ENCODE results near the gene TRIM59.

DNA sequence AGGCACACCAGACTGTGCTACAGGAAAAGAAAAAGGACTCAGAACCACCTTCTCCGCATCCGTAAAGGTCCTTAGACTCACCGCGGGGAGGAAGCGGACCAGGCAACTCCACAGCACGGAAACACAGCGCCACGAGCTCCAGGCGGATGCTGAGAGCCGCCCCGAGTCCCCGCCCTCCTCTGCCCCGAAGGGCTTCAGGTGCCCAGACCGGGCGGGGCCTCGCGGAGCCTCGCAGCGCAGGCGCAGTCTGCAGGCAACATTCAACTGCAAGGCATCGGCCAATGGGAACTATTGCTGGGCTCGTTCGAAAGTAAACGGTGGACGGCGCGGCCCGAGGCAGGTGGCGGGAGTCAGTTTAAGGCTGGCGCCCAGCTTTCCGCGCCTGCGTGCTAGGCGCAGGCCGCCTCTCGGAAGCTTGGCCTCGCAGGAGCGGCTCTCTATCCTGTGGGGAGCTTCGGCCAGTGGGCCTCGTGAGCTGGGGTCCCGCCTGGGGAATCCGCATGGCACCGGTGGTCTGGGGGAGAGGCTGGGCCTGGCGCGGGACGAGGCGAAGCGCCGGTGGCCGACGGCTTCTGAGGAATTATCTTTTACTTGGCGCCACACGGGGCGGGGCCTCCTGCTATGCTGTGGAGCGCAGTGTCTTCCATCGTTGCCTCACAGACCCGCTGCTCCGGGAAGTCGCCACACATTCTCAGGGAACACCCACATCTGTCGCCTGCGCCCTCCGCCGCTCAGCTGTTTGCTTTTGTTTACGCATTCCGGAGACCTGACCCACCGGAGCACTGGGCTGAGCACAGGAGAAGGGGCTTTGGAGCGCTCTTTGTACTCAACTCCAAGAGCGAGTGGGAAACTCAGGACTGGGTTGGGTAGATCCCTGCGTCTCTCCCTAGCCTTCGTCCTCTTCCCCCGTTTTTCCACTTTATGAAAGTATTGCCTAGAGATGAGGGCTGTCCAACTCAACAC lies at the start of gene TRIM59:
- TF ChIP-seq, protein P1, sequence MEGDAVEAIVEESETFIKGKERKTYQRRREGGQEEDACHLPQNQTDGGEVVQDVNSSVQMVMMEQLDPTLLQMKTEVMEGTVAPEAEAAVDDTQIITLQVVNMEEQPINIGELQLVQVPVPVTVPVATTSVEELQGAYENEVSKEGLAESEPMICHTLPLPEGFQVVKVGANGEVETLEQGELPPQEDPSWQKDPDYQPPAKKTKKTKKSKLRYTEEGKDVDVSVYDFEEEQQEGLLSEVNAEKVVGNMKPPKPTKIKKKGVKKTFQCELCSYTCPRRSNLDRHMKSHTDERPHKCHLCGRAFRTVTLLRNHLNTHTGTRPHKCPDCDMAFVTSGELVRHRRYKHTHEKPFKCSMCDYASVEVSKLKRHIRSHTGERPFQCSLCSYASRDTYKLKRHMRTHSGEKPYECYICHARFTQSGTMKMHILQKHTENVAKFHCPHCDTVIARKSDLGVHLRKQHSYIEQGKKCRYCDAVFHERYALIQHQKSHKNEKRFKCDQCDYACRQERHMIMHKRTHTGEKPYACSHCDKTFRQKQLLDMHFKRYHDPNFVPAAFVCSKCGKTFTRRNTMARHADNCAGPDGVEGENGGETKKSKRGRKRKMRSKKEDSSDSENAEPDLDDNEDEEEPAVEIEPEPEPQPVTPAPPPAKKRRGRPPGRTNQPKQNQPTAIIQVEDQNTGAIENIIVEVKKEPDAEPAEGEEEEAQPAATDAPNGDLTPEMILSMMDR (conservative IDR thresholded peaks at IDR 0.05; ENCODE audit: low read depth, low read length): no peak
- TF ChIP-seq EZH2 (IDR thresholded peaks at IDR 0.05; ENCODE audit: low read length, unreplicated experiment): no peak

Data from PC-3 (cell line).